NCI-H1092 (cell line): ENCODE measurements around the gene CMBL.
A peak's percentile ranks its signal among the peaks of the same experiment; 100 is the strongest.

Experiments
- DNase-seq: peaks from one replicate; lab custom pipeline; 2025; lab: John Stamatoyannopoulos, UW

CMBL gene

GRCh38 chr5:10310066-10310779 is 2.5 kb upstream of the CMBL start:
- no peak for DNase-seq

DNA sequence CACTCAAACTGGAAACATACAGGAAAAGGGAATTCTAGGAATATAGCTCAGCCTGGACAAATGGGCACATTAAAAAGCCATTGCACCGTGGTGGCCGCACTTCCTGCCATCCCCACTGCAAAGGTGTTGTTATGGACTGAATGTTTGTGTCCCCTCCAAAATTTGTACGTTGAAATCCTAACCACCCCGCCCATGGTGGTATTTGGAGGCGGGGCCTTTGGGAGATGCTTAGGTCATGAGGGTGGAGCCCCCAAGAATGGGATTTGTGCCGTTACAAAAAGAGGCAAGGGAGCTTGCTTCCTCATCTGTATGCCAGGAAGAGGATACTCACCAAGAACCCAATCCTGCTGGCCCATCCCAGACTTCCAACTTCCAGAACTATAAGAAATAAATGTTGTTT is 1.1 kb upstream of the CMBL start:
- no peak for DNase-seq

GRCh38 chr5:10306806-10307205 is 896 bp downstream of the CMBL start:
- DNase-seq: peak; percentile 16

DNA sequence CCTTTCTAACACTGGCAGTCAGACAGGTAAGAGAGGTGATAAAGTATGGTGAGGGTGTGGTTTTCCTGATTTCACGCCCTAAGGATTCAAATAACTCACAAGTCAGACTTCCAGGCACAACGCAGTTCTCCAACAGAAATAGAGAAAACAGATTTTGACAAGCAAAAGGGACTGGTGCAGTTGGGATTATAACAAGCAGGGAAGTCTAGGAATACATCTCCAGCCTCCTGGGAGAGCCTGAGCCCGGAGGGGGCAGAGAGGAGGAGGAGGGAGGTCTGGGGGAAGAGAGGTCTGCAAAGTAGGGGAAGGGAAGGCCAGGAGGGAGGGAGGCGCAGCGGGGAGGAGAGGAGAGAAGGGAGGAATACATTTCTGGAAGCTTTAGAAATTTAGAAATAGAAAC is 1.6 kb downstream of the CMBL start:
- no peak for DNase-seq

DNA sequence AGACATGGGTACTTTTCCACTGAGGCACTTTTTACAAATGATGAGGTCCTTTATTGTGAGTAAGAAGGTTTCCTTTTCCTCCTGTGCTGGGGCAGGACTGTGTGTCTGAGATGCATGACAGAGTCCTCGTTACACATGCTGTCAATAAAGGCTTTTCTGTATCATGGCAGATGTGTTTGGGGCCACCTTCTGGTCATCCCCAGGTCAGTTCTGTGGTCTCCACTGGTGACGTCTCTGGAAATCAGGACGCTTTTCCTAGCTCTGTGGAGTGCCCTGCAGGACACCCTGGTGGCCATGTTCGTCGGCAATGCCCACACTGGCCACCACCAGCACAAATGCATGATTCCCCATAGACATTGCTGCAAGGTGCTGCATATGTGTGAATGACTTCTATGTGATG is 2.8 kb downstream of the CMBL start:
- peak; percentile 5 for DNase-seq

DNA sequence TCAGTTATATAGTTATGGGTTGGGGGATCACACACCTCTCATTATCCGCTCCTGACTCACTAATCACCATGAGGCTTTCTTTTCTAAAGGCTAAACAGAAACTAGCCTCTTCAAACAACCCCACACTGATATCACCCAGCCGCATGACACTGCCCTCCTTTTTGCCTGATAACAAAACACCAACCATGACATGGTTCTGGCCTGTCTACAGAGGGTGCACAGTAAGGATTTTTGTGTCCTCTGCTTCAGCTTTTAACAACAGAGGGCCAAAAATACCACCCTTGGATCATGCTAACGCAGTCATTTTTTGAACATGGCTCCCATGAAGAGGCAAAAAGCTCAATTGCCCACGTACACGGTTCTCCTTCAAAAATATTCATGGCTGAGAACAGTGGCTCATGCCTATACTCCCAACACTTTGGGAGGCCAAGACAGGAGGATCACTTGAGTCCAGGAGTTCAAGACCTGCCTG is 4.0 kb downstream of the CMBL start:
- no peak for DNase-seq

DNA sequence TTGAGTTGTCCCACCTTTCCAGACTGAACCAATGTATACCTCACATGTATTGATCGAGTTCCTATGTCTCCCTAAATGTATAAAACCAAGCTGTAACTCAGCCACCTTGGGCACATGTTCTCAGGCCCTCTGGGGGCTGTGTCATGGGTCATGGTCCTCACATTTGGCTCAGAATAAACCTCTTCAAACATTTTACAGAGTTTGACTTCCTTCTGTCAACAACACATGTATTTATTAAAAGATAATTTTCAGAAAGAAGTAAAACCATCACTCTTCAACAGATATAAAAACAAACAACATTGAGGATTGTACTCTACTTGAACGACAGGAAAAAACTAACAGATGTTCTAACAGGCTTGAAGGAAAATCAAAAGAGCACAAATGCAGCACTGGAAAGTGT is 4.5 kb downstream of the CMBL start:
- no peak for DNase-seq

GRCh38 chr5:10301842-10302610 is 5.7 kb downstream of the CMBL start:
- DNase-seq: peak; percentile 66

DNA sequence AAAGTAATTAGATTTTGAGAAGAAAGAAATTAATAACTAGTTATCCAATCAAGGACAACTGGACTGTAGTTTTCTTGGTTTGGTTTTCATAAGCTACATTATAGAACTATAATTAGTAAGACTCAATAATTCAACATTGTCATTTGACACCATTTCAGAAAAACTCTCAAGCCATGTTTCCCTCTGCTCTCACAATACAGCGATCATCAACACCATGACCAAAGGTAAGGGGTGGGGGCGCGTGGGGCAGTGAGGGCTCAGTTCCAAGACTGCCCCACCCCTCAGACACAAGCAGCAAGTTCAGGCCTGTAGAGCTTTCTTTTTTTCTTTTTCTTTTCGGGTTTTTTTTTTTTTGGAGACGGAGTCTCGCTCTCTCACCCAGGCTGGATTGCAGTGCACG is 6.4 kb downstream of the CMBL start:
- DNase-seq: peak; percentile 21

DNA sequence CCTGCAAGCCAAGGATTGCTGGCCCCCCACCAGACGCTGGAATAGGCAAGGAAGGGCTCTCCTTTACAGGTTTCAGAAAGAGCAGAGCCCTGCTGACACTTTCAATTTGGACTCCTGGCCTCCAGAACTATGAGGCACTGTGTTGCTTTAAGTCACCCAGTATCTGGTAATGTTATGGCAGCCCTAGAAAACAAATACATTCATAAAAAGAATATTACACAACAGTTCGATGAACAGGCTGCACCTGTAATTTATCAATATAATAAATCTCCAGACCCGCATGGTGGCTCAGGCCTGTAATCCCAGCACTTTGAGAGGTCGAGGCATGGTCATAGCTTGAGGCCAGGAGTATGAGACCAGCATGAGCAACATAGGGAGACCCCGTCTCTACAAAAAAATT is 7.5 kb downstream of the CMBL start:
- no peak for DNase-seq

- no peak for DNase-seq
Observed at GRCh38 chr5:10297646-10298204, 10.0 kb downstream of the CMBL start.

GRCh38 chr5:10295619-10296326 is 11.9 kb downstream of the CMBL start:
- DNase-seq: no peak

- DNase-seq: no peak
Observed at GRCh38 chr5:10293907-10294662, 13.6 kb downstream of the CMBL start.

GRCh38 chr5:10291692-10292339 is 15.9 kb downstream of the CMBL start:
- DNase-seq: no peak

DNA sequence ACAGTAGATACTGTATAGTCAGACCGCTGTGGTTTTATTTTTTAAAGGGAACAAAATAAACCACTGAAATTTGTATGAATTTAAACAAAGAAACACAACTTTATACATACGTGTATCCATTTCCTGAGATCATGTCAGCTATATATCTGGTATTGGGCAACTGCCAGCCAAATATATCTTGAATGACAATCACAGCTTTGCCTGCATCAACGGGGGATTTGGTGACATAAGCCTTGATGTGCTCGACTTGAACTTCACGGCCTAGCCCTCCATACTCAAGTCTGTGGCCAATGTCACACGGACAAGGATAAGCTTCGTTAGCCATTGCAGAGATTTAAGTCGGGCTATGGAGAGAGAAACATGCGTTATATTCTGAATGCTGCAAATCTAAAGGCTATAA is 17.3 kb downstream of the CMBL start:
- no peak for DNase-seq

GRCh38 chr5:10289991-10290390 is 17.7 kb downstream of the CMBL start:
- no peak for DNase-seq

- DNase-seq: peak; percentile 53
Observed at GRCh38 chr5:10289353-10289752, 18.3 kb downstream of the CMBL start.

DNA sequence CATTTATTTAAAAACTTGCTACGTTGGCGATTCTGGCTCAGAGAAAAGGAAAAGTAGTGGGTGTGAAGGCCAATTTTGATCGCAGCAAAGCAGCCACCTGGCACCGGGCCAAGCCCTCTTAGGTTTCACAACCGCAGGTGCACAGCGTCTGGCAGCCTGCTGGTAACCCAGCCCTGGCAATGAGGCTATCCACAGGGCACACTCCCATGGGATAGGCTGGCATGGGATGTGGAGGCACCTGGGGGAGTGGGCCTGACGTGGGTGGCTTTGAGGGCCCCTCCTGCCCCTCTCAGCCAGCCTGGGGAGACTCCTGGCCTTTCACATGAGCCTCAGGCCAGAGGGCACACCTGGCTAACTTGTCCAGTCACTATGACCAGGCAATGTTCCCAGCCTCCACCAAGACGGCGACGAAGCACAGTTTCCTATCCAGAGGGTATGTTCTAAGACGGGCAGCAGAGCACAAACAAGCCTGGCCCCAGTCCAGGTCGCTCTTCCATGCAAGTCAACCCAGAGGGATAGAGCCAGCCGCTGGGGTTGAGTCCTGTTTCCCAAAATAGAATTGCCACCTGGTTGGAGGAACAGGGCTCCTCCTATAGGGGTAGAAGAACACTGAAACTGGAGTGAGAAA is 19.0 kb downstream of the CMBL start:
- peak; percentile 96 for DNase-seq

GRCh38 chr5:10286862-10287227 is 20.9 kb downstream of the CMBL start:
- DNase-seq: no peak

GRCh38 chr5:10286162-10286861 is 21.4 kb downstream of the CMBL start:
- no peak for DNase-seq
